Coronary artery (tissue), 2 donors: ENCODE results near the gene SLC35G1.
A peak's percentile ranks its signal among the peaks of the same experiment; 100 is the strongest.

Experiments
- DNase-seq: peaks from one replicate; pipeline ENCODE4 v3.0.0-alpha.2; 2017; ENCODE audit warnings: low spot score
- H3K27ac ChIP-seq, 2 donors: fragments of 200-600 bp; sonication (generic); one replicate each; pipeline ENCODE4 v1.5.1; 2016 to 2019
- H3K4me3 ChIP-seq: fragments of 200-600 bp; sonication (generic); 2 replicates; pipeline ENCODE4 v1.5.1; 2016; ENCODE audit warnings: mild to moderate bottlenecking, moderate library complexity
- CTCF ChIP-seq: fragments of 200-600 bp; sonication (generic); IDR thresholded peaks from one replicate; pipeline ENCODE4 v1.5.1; 2019; ENCODE audit warnings: antibody characterized with exemption

Gene SLC35G1

DNA sequence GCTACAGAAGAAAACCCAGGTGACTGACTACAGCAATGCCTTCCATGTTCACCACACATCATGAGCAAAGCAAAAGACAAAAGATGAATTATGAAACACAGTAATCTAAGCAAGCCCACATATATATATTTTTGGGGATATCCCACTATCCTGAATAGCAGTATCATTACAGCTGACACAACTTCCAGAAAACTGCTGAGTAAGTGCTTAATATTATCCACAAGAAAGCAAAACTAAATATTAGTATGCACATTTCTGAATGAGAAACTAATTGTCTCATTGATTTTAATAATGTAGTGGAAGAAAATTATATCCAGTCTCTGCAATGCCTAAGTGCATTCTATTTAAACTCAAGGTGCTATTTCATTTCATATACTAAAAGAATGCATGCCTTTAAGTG, 14.5 kb upstream of the SLC35G1 start:
- no peak for DNase-seq
- no peak for TF ChIP-seq CTCF
- Histone ChIP-seq H3K4me3 (no peak overlapping the region), H3K27ac (no peak overlapping the region)

- peak overlapping the region; percentile 96 for H3K4me3 ChIP-seq
- no peak for TF ChIP-seq CTCF
- no peak for DNase-seq
- H3K27ac ChIP-seq = peak overlapping the region in 1 of 2 donors; percentile 45
Observed at GRCh38 chr10:93894516-93895378, 969 bp downstream of the SLC35G1 start.

- no peak for TF ChIP-seq CTCF
- Histone ChIP-seq H3K4me3 (no peak overlapping the region), H3K27ac (no peak overlapping the region)
- DNase-seq = no peak
Observed at GRCh38 chr10:93897070-93897780, 3.4 kb downstream of the SLC35G1 start.

DNA sequence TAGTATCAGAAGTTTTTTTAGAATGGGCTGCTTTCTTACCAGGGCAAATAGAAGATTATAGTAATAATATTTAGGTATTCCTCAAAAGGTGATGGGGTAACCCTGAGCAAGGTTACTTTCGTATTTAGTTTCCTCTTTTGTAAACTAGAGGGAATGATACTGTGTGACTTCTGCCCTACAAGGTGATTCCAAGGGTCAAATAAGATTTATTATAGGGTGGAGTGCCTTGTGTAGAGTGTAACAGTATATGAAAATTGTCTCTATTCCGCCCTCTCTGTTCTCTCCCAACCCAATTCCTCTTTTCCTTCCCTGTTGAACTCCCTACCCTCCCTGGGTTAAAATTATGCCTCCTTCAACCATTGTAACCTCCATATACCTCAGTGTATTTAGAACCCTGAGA, 5.3 kb downstream of the SLC35G1 start:
- no peak overlapping the region for H3K4me3 ChIP-seq
- no peak overlapping the region for H3K27ac ChIP-seq
- no peak for TF ChIP-seq CTCF

GRCh38 chr10:93903051-93903450, 9.3 kb downstream of the SLC35G1 start:
- Histone ChIP-seq H3K27ac (no peak overlapping the region), H3K4me3 (no peak overlapping the region)
- no peak for DNase-seq
- TF ChIP-seq CTCF = no peak

More for the DNA sequence above, 5.3 kb downstream of the SLC35G1 start:
- no peak for DNase-seq

DNA sequence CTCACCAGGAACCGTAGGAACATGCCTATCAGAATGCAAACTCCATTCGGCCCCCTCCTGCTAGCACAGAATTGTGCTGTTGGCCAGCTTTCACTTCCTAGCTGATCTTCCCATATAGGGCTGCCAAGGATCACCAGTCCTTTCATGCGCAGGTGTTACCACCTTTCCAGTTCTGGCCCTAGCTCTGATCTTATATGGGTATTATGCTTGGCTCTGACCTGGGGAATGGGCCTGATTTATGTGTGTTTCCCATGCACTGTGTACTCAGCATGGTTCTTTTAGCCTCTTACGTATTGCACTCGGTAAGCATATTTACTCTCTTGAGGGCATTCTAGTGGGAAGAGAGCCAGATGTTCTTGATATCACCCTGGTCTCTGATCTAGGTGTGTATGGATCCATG, 11.1 kb downstream of the SLC35G1 start:
- no peak for TF ChIP-seq CTCF
- DNase-seq = no peak
- Histone ChIP-seq H3K27ac (no peak overlapping the region), H3K4me3 (no peak overlapping the region)

DNA sequence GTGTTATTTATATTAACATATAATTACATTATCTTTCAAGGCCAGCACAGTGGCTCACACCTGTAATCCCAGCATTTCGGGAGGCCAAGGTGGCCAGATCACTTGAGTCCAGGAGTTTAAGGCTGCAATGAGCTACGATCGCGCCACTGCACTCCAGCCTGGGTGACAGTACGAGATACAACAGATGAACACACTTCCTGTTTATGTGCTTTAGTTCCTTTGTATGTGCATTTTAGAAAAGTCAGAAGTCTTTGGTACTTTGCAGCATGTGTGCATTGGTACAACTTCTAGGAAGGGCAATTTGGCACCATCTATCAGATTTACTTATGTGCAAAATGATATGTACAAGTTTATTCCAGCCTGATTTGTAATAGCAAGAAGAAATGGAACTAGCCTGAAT, 13.3 kb downstream of the SLC35G1 start:
- no peak for TF ChIP-seq CTCF
- no peak for DNase-seq
- no peak overlapping the region for H3K4me3 ChIP-seq
- no peak overlapping the region for H3K27ac ChIP-seq
